Fibroblast of the aortic adventitia (primary cell): ENCODE measurements around the gene CTNNA3. TPM values are rescaled to one million over a fixed set of nuclear protein-coding genes. Genes with fewer than 3 reads are reported as not detected.

ENCODE experiments used
- DNase-seq: peaks from one replicate; pipeline ENCODE4 v3.0.0-alpha.2; 2010; ENCODE audit warnings: low read depth
- H3K4me3 ChIP-seq: 2 replicates; pipeline ENCODE4 v1.5.1; 2011; ENCODE audit warnings: low read depth, mild to moderate bottlenecking, control low read depth, low read length, moderate library complexity
- total RNA-seq: library from RNA; depleted of rRNA; stranded (reverse); fragments of >200 nt; gene quantifications from 2 replicates; pipeline ENCODE4 v1.2.3, GENCODE V29; 2012; ENCODE audit warnings: low replicate concordance
- TF ChIP-seq, protein P1 (sequence below): IDR thresholded peaks from 2 replicates; pipeline ENCODE4 v1.5.1; 2011; ENCODE audit warnings: mild to moderate bottlenecking, low read length, control low read depth, inconsistent platforms; ENCODE audit not compliant: insufficient read depth

The CTNNA3 gene
- total RNA-seq, 1 donor, result not detected

DNA sequence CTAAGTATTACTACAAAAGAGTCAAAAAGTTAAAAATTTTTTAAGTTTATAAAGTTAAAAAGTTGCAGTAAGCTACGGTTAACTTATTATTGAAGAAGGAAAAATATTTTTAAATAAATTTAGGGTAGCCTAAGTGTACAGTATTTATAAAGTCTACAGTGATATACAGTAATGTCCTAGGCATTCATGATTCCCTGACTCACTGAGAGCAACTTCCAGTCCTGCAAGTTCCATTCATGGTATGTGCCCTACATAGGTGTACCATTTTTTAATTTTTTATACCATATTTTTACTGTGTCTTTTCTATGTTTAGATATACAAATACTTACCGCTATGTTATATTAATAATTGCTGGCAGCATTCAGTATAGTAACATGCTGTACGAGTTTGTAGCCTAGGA is 92.3 kb downstream of the CTNNA3 start:
- DNase-seq, result no peak
- TF ChIP-seq, protein P1, sequence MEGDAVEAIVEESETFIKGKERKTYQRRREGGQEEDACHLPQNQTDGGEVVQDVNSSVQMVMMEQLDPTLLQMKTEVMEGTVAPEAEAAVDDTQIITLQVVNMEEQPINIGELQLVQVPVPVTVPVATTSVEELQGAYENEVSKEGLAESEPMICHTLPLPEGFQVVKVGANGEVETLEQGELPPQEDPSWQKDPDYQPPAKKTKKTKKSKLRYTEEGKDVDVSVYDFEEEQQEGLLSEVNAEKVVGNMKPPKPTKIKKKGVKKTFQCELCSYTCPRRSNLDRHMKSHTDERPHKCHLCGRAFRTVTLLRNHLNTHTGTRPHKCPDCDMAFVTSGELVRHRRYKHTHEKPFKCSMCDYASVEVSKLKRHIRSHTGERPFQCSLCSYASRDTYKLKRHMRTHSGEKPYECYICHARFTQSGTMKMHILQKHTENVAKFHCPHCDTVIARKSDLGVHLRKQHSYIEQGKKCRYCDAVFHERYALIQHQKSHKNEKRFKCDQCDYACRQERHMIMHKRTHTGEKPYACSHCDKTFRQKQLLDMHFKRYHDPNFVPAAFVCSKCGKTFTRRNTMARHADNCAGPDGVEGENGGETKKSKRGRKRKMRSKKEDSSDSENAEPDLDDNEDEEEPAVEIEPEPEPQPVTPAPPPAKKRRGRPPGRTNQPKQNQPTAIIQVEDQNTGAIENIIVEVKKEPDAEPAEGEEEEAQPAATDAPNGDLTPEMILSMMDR, result no peak
- no peak overlapping the region for H3K4me3 ChIP-seq

DNA sequence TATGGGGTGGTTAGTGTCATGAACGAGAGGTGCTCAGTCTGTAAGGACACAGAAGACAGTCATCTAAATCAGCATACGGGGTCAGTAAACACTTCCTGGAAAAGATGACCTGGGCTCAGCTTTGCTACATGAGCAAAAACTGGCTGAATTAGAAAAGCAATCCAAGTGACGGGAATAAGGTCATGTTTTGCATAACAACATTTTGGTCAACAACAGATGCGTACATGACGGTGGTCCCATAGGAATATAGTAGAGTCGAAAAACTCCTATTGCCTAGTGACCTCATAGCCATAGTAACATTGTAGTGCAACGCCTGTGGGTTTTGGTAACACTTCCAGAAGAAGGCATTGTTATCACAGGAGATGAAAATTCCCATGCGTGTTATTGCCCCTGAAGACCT is 92.9 kb downstream of the CTNNA3 start:
- H3K4me3 ChIP-seq, result no peak overlapping the region
- DNase-seq, result no peak
- TF ChIP-seq, protein P1, result no peak

DNA sequence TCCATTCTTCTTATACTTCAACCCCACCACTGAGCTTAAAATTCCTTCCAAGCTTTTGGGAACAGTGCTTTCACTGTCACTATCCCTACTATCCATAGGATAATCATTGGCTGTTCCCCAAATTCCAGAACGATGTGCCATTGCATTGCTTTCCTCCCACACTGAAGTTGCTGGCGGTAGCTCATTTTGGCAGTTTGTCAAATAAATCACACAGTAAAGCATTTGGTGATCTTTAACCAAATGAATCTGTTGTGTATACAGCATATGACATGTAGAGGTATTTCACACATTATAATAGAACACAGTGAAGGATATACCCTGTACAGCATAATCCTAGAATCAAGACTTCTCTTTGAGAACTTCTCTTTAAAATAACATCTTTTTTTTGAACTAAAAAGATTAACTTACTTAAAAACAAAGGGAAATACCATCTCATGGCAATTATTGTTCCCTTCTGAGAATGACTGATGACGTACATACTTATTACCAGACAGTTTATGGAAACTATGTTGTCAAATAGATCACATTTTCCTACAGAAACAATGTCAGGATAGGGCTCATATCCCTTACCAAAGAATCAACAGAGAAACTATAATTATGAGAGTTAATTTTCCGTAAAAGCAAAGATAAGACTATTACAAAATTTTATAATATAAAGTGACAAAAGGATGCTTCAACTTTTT is 93.6 kb downstream of the CTNNA3 start:
- TF ChIP-seq, protein P1, result no peak
- peak; percentile 59 for DNase-seq
- no peak overlapping the region for H3K4me3 ChIP-seq

DNA sequence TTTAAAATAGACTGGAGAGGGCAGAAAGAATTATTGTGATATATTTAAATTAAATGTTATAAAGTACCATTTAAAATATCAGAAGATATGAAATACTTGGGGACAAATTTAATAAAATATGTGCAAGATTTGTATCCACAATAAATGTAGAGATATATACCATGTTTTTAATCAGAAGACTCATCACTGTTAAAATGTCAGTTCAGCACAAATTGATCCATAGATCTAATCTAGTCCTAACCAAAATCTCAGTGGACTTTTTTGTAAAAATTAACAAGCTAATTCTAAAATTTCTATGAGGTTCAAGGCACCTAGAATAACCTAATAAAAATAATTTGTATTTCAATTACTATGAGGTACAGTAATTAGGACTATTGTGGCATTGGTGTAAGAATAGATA is 96.4 kb downstream of the CTNNA3 start:
- H3K4me3 ChIP-seq, result no peak overlapping the region
- no peak for DNase-seq
- TF ChIP-seq, protein P1, result no peak

DNA sequence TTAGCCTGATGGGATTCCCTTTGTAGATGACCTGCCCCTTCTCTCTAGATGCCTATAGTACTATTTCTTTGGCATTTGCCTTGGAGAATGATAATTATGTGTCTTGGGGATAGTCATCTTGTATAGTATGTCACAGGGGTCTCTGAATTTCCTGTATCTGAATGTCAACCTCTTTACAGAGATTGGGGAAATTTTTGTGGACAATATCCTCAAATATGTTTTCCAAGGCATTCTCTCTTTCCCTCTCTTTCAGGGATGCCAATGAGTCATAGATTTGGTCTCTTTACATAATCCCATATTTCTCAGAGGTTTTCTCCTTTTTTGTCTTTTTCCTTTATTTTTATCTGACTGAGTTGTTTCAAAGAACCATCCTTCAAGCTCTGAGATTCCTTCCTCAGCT is 99.4 kb downstream of the CTNNA3 start:
- DNase-seq, result no peak
- H3K4me3 ChIP-seq, result no peak overlapping the region
- TF ChIP-seq, protein P1, result no peak

DNA sequence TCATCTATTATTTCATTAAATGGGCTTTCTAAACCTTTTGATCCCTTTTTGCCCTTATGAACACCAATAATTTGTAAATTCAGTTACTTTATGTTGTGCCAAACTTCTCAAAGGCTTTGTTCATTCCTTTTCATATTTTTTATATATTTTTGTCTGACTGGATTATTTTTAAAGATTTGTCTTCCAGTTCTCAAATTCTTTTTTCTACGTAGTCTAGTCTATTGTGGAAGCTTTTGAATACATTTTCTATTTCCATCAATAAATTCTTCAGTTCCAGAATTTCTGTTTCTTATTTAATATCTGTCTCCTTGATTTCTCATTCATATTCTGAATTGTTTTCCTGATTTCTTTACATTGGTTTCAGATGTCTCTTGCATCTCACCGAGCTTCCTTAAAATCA is 108.2 kb downstream of the CTNNA3 start:
- H3K4me3 ChIP-seq, result no peak overlapping the region
- TF ChIP-seq, protein P1, result no peak
- DNase-seq, result no peak

DNA sequence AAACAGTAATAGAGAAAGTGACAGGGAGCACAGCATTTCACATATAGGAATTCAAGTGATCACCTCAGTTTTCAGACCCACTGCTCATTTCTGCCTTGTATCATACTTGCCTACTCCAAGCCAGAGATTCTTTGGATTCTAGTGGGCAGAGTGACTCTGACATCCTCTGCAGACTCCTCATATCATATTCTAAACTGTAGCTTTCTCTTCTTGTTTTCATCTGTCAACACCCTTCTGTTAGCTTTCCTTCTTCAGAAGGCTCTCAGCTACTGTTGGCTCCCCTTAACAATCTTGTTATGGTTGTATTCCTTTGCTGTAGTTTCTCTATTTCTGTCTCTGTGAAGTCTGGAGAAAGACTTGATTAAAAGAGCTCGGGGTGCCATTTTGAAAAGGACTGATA is 120.5 kb downstream of the CTNNA3 start:
- H3K4me3 ChIP-seq, result no peak overlapping the region
- TF ChIP-seq, protein P1, result no peak
- DNase-seq, result no peak
